ENCODE data around the gene NKD2. TPM values are rescaled to one million over a fixed set of nuclear protein-coding genes. Genes with fewer than 3 reads are reported as not detected.

NKD2 gene
- total RNA-seq, 4 donors from 2014 or later, result 0.78 to 3.2 (median 1.6) TPM

- Histone ChIP-seq H3K4me3 (replicated peaks in 1 of 3) (no peak overlapping the region), H3K27me3 (peaks cover 7% of the 10 kb centered on the region), H3K27ac (no peak overlapping the region), H3K36me3 (no peaks in the 10 kb centered on the region), H3K4me1 (peaks cover 7 to 37% of the 10 kb centered on the region in 2 donors), H3K9me3 (no peaks in the 10 kb centered on the region)
- peak in 1 of 2 donors; percentile 0 for DNase-seq
- intact Hi-C loops (cut with DNase I), result loop anchor here (5.0 to 10.0 kb wide), 2 partner anchors 168 to 636 kb away; no protein-coding TSS in a partner anchor
- WGBS, 2 donors, result 80 to 89% methylated on average over 3 to 4 of the region's 5 CpGs
- TF ChIP-seq CTCF (IDR thresholded peaks at IDR 0.05) (no peak), POLR2A (IDR thresholded peaks at IDR 0.05) (no peak)
Measured at GRCh38 chr5:1006656-1007071, 1.9 kb upstream of the NKD2 start.

GRCh38 chr5:1007221-1007680 is 1.4 kb upstream of the NKD2 start:
- intact Hi-C loops (cut with DNase I), result loop anchor here (5.0 to 10.0 kb wide), 2 partner anchors 168 to 635 kb away; no protein-coding TSS in a partner anchor
- peaks cover 7% of the 10 kb centered on the region for H3K27me3 ChIP-seq
- WGBS, 2 donors, result 89 to 90% methylated on average over 4 to 15 of the region's 17 CpGs
- no peak overlapping the region for H3K4me3 ChIP-seq (replicated peaks in 1 of 3)
- no peak overlapping the region for H3K27ac ChIP-seq
- peaks cover 7 to 37% of the 10 kb centered on the region in 2 donors for H3K4me1 ChIP-seq
- no peaks in the 10 kb centered on the region for H3K36me3 ChIP-seq
- TF ChIP-seq POLR2A (IDR thresholded peaks at IDR 0.05) (no peak), CTCF (IDR thresholded peaks at IDR 0.05) (no peak)
- no peak for DNase-seq
- H3K9me3 ChIP-seq, result no peaks in the 10 kb centered on the region

- Histone ChIP-seq H3K4me1 (peaks cover 7 to 37% of the 10 kb centered on the region in 2 donors), H3K27ac (no peak overlapping the region), H3K36me3 (no peaks in the 10 kb centered on the region), H3K4me3 (replicated peaks in 1 of 3) (no peak overlapping the region), H3K27me3 (peaks cover 7% of the 10 kb centered on the region), H3K9me3 (no peaks in the 10 kb centered on the region)
- intact Hi-C loops (cut with DNase I), result loop anchor here (5.0 to 10.0 kb wide), 2 partner anchors 167 to 634 kb away; no protein-coding TSS in a partner anchor
- peak in 1 of 2 donors; percentile 3 for DNase-seq
- TF ChIP-seq POLR2A (IDR thresholded peaks at IDR 0.05), result no peak
- TF ChIP-seq CTCF (IDR thresholded peaks at IDR 0.05), result no peak
- WGBS, 2 donors, result 61 to 66% methylated on average over 20 to 22 of the region's 23 CpGs
Measured at GRCh38 chr5:1007681-1008450, 736 bp upstream of the NKD2 start.

GRCh38 chr5:1009359-1010180 is 968 bp downstream of the NKD2 start:
- Histone ChIP-seq H3K9me3 (no peaks in the 10 kb centered on the region), H3K4me1 (peaks cover 7 to 28% of the 10 kb centered on the region in 2 donors), H3K27ac (no peak overlapping the region), H3K36me3 (no peaks in the 10 kb centered on the region), H3K4me3 (replicated peaks in 1 of 3) (peak overlapping the region in 1 of 3 donors; percentile 40), H3K27me3 (peaks cover 7% of the 10 kb centered on the region)
- intact Hi-C loops (cut with DNase I), result loop anchor here (5.0 to 10.0 kb wide), 2 partner anchors 165 to 633 kb away; no protein-coding TSS in a partner anchor
- WGBS, 2 donors, result 30 to 49% methylated on average over 7 to 16 of the region's 70 CpGs
- DNase-seq, result peak in 1 of 2 donors; percentile 0
- TF ChIP-seq CTCF (IDR thresholded peaks at IDR 0.05) (no peak), POLR2A (IDR thresholded peaks at IDR 0.05) (no peak)
